Measurements from ENCODE around the gene FRMD4A. TPM values are rescaled to one million over a fixed set of nuclear protein-coding genes. Genes with fewer than 3 reads are reported as not detected.

FRMD4A gene
- total RNA-seq, 2 donors from 2014 or later = 8.6 to 10.2 TPM

DNA sequence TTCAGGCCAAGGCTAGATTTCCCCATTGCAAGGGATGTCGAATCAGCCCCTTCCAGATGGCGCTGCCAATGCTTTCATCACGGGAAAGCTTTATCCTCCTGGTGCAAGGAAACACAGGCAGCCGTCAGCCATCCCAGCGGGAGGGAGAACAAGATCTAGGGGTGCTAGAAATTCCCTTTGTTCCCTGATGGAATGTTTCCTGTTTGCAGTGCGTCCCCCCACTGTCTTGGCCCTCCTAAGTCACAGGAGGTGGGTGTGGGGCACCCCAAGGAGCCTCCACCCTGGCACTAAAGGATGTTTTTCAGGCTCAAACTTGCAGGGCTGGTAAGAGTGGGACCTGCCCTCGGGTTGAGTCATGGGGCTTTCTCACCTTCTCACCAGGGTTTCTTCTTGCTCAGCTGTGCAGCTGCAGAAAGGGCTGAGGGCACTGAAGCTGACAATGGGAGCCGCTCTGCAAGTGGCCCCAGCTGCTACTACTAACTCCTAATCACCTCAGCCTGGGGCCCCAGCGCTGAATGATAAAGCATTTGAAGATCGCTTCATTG lies 640.4 kb downstream of the FRMD4A start:
- Histone ChIP-seq H3K9me3 (no peaks in the 10 kb centered on the region), H3K9ac (ENCODE audit: low read depth in 2 of 2, low read length in 2 of 2) (no peak overlapping the region), H3K4me3 (no peak overlapping the region), H3K27me3 (no peaks in the 10 kb centered on the region), H3K4me1 (no peaks in the 10 kb centered on the region), H3K36me3 (no peaks in the 10 kb centered on the region), H3K27ac (no peak overlapping the region)
- no peak for DNase-seq
- TF ChIP-seq, protein P1, sequence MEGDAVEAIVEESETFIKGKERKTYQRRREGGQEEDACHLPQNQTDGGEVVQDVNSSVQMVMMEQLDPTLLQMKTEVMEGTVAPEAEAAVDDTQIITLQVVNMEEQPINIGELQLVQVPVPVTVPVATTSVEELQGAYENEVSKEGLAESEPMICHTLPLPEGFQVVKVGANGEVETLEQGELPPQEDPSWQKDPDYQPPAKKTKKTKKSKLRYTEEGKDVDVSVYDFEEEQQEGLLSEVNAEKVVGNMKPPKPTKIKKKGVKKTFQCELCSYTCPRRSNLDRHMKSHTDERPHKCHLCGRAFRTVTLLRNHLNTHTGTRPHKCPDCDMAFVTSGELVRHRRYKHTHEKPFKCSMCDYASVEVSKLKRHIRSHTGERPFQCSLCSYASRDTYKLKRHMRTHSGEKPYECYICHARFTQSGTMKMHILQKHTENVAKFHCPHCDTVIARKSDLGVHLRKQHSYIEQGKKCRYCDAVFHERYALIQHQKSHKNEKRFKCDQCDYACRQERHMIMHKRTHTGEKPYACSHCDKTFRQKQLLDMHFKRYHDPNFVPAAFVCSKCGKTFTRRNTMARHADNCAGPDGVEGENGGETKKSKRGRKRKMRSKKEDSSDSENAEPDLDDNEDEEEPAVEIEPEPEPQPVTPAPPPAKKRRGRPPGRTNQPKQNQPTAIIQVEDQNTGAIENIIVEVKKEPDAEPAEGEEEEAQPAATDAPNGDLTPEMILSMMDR (IDR thresholded peaks at IDR 0.05) = no peak
- intact Hi-C loops (cut with DNase I) = no loop called here

DNA sequence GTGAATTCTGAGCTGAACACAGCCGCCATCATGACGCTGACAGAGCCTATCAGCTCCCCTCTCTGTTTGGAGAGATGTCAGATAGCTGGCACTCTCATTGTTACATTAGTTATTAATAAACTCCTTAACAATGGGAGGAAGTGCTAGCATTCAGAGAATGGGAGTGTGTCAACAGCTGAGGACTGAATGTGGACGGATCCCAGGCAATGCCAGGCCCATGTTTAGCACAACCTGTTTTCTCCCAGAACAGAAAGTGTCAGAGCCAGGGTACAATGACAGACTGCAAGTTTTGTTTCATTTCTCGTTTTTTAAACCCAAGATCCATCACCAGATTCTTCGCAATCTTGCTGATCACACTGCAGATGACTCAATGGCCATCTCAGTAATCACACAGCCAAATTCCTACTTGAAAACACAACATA lies 644.4 kb downstream of the FRMD4A start:
- H3K9ac ChIP-seq (ENCODE audit: low read depth in 2 of 2, low read length in 2 of 2) = no peak overlapping the region

DNA sequence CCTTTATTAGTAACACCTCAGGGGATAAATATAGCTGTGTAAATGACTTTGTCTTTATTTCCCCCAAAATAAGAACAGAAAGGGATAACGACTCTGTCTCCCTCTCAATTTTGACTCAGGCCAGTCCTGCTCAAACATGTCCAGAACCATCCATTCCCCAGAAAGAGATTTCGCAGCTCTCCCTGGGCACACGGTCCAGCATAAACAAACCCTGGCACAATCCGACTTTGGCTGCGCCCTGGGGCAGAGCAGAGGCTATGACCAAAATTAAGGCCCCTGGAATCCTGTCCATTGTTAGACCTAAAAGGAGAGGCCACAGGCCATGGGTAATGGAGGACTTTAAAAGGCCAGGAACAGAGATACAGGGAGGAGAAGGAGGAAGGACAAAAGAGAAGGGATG lies 644.8 kb downstream of the FRMD4A start:
- Histone ChIP-seq H3K36me3 (no peaks in the 10 kb centered on the region), H3K9me3 (no peaks in the 10 kb centered on the region), H3K27ac (no peak overlapping the region), H3K4me1 (no peaks in the 10 kb centered on the region), H3K4me3 (no peak overlapping the region), H3K9ac (ENCODE audit: low read depth in 2 of 2, low read length in 2 of 2) (no peak overlapping the region), H3K27me3 (no peaks in the 10 kb centered on the region)
- intact Hi-C loops (cut with DNase I) = no loop called here
- no peak for DNase-seq
- TF ChIP-seq, protein P1 (IDR thresholded peaks at IDR 0.05) = no peak

More for the DNA sequence above, 644.4 kb downstream of the FRMD4A start:
- TF ChIP-seq, protein P1 (IDR thresholded peaks at IDR 0.05) = no peak
- no peak for DNase-seq
- H3K4me1 ChIP-seq = no peaks in the 10 kb centered on the region
- H3K4me3 ChIP-seq = no peak overlapping the region
- H3K27me3 ChIP-seq = no peaks in the 10 kb centered on the region
- H3K36me3 ChIP-seq = no peaks in the 10 kb centered on the region
- no peaks in the 10 kb centered on the region for H3K9me3 ChIP-seq
- intact Hi-C loops (cut with DNase I) = no loop called here
- H3K27ac ChIP-seq = no peak overlapping the region

DNA sequence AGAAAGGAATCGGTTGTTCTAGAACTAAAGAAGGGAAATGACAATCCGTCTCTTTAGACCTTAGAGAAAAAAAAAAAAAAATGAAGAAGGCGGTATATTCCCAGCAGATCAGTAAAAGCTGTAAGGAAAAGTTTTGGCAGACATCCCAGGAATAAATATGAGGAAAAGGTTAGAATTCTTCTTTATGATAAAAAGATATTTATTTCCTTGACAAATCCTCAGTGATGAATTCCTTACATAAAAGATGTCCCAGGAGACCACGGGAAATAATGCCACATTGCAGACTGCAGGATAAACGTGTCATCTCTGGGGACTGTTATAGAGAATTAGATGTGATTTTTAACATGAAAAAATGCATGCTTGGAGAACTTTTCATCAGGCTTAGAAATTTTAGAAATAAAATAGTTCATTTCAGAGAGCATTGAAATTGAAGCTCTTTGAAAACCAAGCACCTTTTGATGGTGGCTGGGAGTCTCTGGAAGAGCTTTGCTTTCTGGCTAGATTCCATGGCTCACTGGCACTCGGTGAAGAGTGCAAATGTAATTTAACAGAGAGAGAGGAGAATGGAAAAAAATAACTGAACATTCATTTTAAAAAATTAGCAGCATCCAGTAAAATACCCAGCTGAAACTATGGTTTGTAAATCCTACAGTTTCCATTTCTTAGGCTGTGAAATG lies 645.8 kb downstream of the FRMD4A start:
- Histone ChIP-seq H3K4me3 (no peak overlapping the region), H3K9ac (ENCODE audit: low read depth in 2 of 2, low read length in 2 of 2) (no peak overlapping the region), H3K4me1 (no peaks in the 10 kb centered on the region)

DNA sequence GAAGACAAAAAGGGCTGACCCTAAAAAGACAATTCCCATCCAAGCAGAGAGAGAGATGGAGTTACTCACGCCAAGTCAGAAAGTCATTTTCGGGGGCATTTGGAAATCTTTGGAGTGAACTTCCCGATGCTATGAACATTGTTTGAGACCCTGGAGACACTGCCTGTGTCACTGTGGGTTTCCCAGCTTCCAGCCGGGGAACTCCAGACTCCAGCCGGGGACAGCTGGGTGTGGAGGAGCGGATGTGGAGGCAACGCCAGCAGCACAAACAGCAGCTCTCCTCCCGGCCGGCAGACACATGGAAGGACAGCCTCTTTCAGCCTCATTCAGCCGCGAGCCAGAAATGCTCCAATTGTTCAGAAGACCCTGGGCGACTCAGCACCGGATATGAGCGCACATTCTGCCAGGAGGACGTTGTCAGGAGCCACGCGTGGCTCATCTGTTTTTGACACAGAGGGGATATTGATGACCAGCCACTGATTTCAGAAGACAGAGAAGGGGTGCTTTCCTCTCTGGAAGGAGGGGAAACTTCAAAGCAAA lies 646.4 kb downstream of the FRMD4A start:
- TF ChIP-seq, protein P1 (IDR thresholded peaks at IDR 0.05) = no peak
- Histone ChIP-seq H3K27ac (peak overlapping the region; percentile 66), H3K36me3 (no peaks in the 10 kb centered on the region), H3K27me3 (no peaks in the 10 kb centered on the region), H3K9ac (ENCODE audit: low read depth in 2 of 2, low read length in 2 of 2) (no peak overlapping the region), H3K4me3 (no peak overlapping the region), H3K9me3 (no peaks in the 10 kb centered on the region), H3K4me1 (no peaks in the 10 kb centered on the region)
- DNase-seq = peak; percentile 36
- intact Hi-C loops (cut with DNase I) = no loop called here

More for the DNA sequence above, 645.8 kb downstream of the FRMD4A start:
- Histone ChIP-seq H3K36me3 (no peaks in the 10 kb centered on the region), H3K9me3 (no peaks in the 10 kb centered on the region), H3K27me3 (no peaks in the 10 kb centered on the region), H3K27ac (peak overlapping the region; percentile 66)
- no peak for DNase-seq
- TF ChIP-seq, protein P1 (IDR thresholded peaks at IDR 0.05) = no peak
- intact Hi-C loops (cut with DNase I) = no loop called here
